ENCODE results near the gene CCDC50.
A peak's percentile ranks its signal among the peaks of the same experiment; 100 is the strongest.

Gene CCDC50

DNA sequence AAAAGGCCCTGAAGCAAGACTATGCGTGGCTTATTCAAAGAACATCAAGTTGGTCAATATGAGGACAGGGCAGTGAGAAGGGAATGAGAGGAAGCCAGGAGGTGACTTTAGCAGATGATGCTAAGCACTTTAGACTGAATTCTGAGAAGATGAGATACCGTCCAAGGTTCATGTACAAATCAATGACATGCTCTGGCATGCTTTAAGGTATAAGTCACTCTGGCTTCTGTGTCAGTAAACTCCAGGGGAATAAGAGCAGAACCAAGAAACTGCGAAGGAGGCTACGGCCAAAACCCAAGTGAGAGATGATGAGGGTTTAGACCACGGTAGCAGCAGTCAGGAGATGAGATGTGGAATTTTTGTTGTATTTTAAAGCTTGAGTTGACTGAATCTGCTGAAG, 8.9 kb upstream of the CCDC50 start:
- H4K8ac ChIP-seq (ENCODE audit: low read depth, low read length), result no peak overlapping the region
- no peak overlapping the region for H2BK5ac ChIP-seq (ENCODE audit: low read length)
- H3K14ac ChIP-seq (ENCODE audit: low read length), result no peak overlapping the region
- WGBS, 2 donors (ENCODE audit: extremely low coverage in 2 of 2, insufficient read length in 2 of 2, insufficient replicate concordance in 1 of 2), result no CpG with 5 or more reads among the region's 5 CpGs
- H2AFZ ChIP-seq (ENCODE audit: low read length), result no peak overlapping the region
- no peak overlapping the region for H3K4me2 ChIP-seq (ENCODE audit: insufficient read depth, low read length, poor library complexity, severe bottlenecking)
- no peak overlapping the region for H3K18ac ChIP-seq (ENCODE audit: low read length)
- no peak overlapping the region for H3K23ac ChIP-seq (ENCODE audit: low read depth, low read length, poor library complexity)
- no peak overlapping the region for H3K9ac ChIP-seq (ENCODE audit: low read depth, low read length, poor library complexity)
- H3K9me3 ChIP-seq (replicated peaks in 1 of 2; ENCODE audit: control insufficient read depth in 2 of 2, insufficient read depth in 1 of 2, low read depth in 1 of 2, low read length in 2 of 2), result no peaks in the 10 kb centered on the region
- H2AK5ac ChIP-seq (ENCODE audit: low read depth, low read length), result no peak overlapping the region
- H3K4me1 ChIP-seq (ENCODE audit: control insufficient read depth in 2 of 2, insufficient read depth in 1 of 2, low read depth in 1 of 2, low read length in 2 of 2), result no peaks in the 10 kb centered on the region
- no peak overlapping the region for H2BK12ac ChIP-seq (ENCODE audit: low read length)
- no peak overlapping the region for H3K4me3 ChIP-seq (ENCODE audit: low read length in 2 of 2)
- no peak overlapping the region for H3K27ac ChIP-seq (replicated peaks; ENCODE audit: low read length)
- H3K79me1 ChIP-seq (ENCODE audit: low read depth, low read length), result peaks cover 1% of the 10 kb centered on the region
- no peak overlapping the region for H3K4ac ChIP-seq (ENCODE audit: low read length)
- no peak for DNase-seq (ENCODE audit: low spot score)
- H4K91ac ChIP-seq (ENCODE audit: low read depth, low read length, poor library complexity), result no peak overlapping the region
- H3K27me3 ChIP-seq (ENCODE audit: control insufficient read depth in 3 of 3, insufficient read depth in 3 of 3, low read depth in 1 of 3, low read length in 3 of 3), result no peaks in the 10 kb centered on the region
- no peak overlapping the region for H2BK15ac ChIP-seq (ENCODE audit: low read length)
- H3K36me3 ChIP-seq (replicated peaks in 1 of 2; ENCODE audit: control insufficient read depth in 2 of 2, insufficient read depth in 2 of 2, low read length in 2 of 2), result no peaks in the 10 kb centered on the region
- H2BK120ac ChIP-seq (ENCODE audit: low read depth, low read length), result no peak overlapping the region

DNA sequence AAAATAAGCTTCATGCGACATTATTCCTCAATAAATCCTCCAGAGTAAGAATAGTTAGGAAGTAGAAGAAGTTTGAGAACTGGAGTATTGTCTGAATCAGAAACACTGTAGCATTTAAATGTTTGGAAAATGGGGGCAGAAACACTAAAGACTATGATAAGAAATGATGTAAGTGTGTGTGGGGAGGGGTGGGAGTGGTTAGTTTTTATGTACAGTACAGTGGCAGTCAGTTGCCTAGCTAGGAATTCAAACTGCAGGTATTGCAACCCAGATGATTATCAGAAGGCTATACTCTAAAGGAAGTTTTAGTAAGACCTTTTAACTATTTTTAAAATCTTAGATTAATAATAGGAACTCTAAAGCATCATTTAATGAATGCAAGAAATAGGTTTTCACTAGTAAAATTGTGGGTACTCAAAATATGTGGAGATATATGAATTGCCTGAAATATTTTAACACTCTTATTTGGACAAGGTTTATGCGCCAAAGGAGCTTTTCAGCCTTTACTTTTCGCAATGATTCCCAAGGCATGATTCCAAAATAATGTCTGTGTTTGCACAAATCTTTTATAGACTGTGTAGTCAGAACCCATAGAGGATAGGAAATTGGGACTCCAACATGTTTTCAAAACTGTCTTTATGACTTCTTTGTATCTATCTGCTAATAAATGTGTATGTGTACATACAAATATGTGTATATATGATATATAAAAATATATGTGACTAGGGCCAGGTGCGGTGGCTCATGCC, 8.0 kb upstream of the CCDC50 start:
- WGBS, 2 donors (ENCODE audit: extremely low coverage in 2 of 2, insufficient read length in 2 of 2, insufficient replicate concordance in 1 of 2), result no CpG with 5 or more reads among the region's 4 CpGs
- DNase-seq (ENCODE audit: low spot score), result no peak
- H3K14ac ChIP-seq (ENCODE audit: low read length), result no peak overlapping the region
- H3K27ac ChIP-seq (replicated peaks; ENCODE audit: low read length), result no peak overlapping the region
- H3K36me3 ChIP-seq (replicated peaks in 1 of 2; ENCODE audit: control insufficient read depth in 2 of 2, insufficient read depth in 2 of 2, low read length in 2 of 2), result no peaks in the 10 kb centered on the region
- H2BK15ac ChIP-seq (ENCODE audit: low read length), result no peak overlapping the region
- no peaks in the 10 kb centered on the region for H3K4me1 ChIP-seq (ENCODE audit: control insufficient read depth in 2 of 2, insufficient read depth in 1 of 2, low read depth in 1 of 2, low read length in 2 of 2)
- H2BK12ac ChIP-seq (ENCODE audit: low read length), result no peak overlapping the region
- no peak overlapping the region for H3K4me3 ChIP-seq (ENCODE audit: low read length in 2 of 2)
- H3K4ac ChIP-seq (ENCODE audit: low read length), result no peak overlapping the region
- no peaks in the 10 kb centered on the region for H3K27me3 ChIP-seq (ENCODE audit: control insufficient read depth in 3 of 3, insufficient read depth in 3 of 3, low read depth in 1 of 3, low read length in 3 of 3)
- H3K23ac ChIP-seq (ENCODE audit: low read depth, low read length, poor library complexity), result no peak overlapping the region
- H3K9ac ChIP-seq (ENCODE audit: low read depth, low read length, poor library complexity), result no peak overlapping the region
- H2AFZ ChIP-seq (ENCODE audit: low read length), result no peak overlapping the region
- H2BK5ac ChIP-seq (ENCODE audit: low read length), result no peak overlapping the region
- no peak overlapping the region for H2AK5ac ChIP-seq (ENCODE audit: low read depth, low read length)
- no peak overlapping the region for H3K18ac ChIP-seq (ENCODE audit: low read length)
- peaks cover 1% of the 10 kb centered on the region for H3K79me1 ChIP-seq (ENCODE audit: low read depth, low read length)
- no peak overlapping the region for H3K4me2 ChIP-seq (ENCODE audit: insufficient read depth, low read length, poor library complexity, severe bottlenecking)
- H3K9me3 ChIP-seq (replicated peaks in 1 of 2; ENCODE audit: control insufficient read depth in 2 of 2, insufficient read depth in 1 of 2, low read depth in 1 of 2, low read length in 2 of 2), result no peaks in the 10 kb centered on the region
- H4K8ac ChIP-seq (ENCODE audit: low read depth, low read length), result no peak overlapping the region
- H4K91ac ChIP-seq (ENCODE audit: low read depth, low read length, poor library complexity), result no peak overlapping the region
- no peak overlapping the region for H2BK120ac ChIP-seq (ENCODE audit: low read depth, low read length)

DNA sequence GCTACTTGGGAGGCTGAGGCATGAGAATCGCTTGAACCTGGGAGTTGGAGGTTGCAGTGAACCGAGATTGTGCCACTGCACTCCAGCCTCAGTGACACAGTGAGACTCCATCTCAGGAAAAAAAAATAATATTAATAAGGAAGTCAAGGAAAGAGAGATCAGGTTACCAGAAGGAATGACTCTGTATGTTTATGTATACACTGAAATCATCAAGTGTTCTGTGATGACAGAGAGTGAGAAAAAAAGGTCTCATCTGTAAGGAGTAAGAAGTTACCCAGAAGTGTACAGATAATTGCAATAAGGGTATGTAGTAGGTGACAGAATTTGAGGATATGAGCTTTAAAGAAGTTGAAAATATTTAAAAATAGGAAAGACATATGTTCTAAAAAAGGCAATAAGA, 4.3 kb upstream of the CCDC50 start:
- Histone ChIP-seq H2AFZ (ENCODE audit: low read length) (no peak overlapping the region), H3K9me3 (replicated peaks in 1 of 2; ENCODE audit: control insufficient read depth in 2 of 2, insufficient read depth in 1 of 2, low read depth in 1 of 2, low read length in 2 of 2) (no peaks in the 10 kb centered on the region), H3K36me3 (replicated peaks in 1 of 2; ENCODE audit: control insufficient read depth in 2 of 2, insufficient read depth in 2 of 2, low read length in 2 of 2) (no peaks in the 10 kb centered on the region), H3K4ac (ENCODE audit: low read length) (no peak overlapping the region), H2BK5ac (ENCODE audit: low read length) (no peak overlapping the region), H3K4me1 (ENCODE audit: control insufficient read depth in 2 of 2, insufficient read depth in 1 of 2, low read depth in 1 of 2, low read length in 2 of 2) (peaks cover 4 to 6% of the 10 kb centered on the region in 2 donors), H3K14ac (ENCODE audit: low read length) (no peak overlapping the region), H3K4me2 (ENCODE audit: insufficient read depth, low read length, poor library complexity, severe bottlenecking) (no peak overlapping the region), H3K79me1 (ENCODE audit: low read depth, low read length) (no peaks in the 10 kb centered on the region), H3K18ac (ENCODE audit: low read length) (no peak overlapping the region), H2BK12ac (ENCODE audit: low read length) (no peak overlapping the region), H4K8ac (ENCODE audit: low read depth, low read length) (no peak overlapping the region), H2BK15ac (ENCODE audit: low read length) (no peak overlapping the region), H2BK120ac (ENCODE audit: low read depth, low read length) (no peak overlapping the region), H3K23ac (ENCODE audit: low read depth, low read length, poor library complexity) (no peak overlapping the region), H3K4me3 (ENCODE audit: low read length in 2 of 2) (no peak overlapping the region), H3K9ac (ENCODE audit: low read depth, low read length, poor library complexity) (no peak overlapping the region), H4K91ac (ENCODE audit: low read depth, low read length, poor library complexity) (no peak overlapping the region), H3K27me3 (ENCODE audit: control insufficient read depth in 3 of 3, insufficient read depth in 3 of 3, low read depth in 1 of 3, low read length in 3 of 3) (no peaks in the 10 kb centered on the region), H2AK5ac (ENCODE audit: low read depth, low read length) (no peak overlapping the region), H3K27ac (replicated peaks; ENCODE audit: low read length) (no peak overlapping the region)
- DNase-seq (ENCODE audit: low spot score), result no peak
- no CpG with 5 or more reads among the region's 2 CpGs for WGBS, 2 donors (ENCODE audit: extremely low coverage in 2 of 2, insufficient read length in 2 of 2, insufficient replicate concordance in 1 of 2)

DNA sequence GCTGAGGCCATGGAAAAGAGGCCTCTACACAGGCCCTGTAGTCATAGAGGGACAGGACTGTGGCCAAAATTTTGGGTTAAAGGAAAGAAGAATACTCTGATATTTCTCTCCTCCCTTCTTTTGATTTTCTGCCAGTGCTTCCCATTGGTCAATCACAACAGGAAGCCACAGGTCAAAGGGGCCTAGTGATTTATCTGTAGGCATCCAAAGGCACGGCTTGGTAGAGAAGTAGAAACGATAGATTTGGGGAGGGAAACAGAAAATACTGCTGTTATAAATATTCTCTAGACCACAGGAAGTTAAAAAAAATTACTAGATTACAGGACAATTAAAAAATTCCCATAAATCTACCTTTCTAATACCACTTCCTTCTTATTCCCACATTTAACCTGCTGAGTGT, 1.7 kb upstream of the CCDC50 start:
- DNase-seq (ENCODE audit: low spot score), result no peak
- Histone ChIP-seq H2AFZ (ENCODE audit: low read length) (peak overlapping the region; percentile 37), H3K27me3 (ENCODE audit: control insufficient read depth in 3 of 3, insufficient read depth in 3 of 3, low read depth in 1 of 3, low read length in 3 of 3) (no peaks in the 10 kb centered on the region), H3K18ac (ENCODE audit: low read length) (no peak overlapping the region), H4K91ac (ENCODE audit: low read depth, low read length, poor library complexity) (no peak overlapping the region), H3K4me3 (ENCODE audit: low read length in 2 of 2) (no peak overlapping the region), H3K4me2 (ENCODE audit: insufficient read depth, low read length, poor library complexity, severe bottlenecking) (no peak overlapping the region), H3K4me1 (ENCODE audit: control insufficient read depth in 2 of 2, insufficient read depth in 1 of 2, low read depth in 1 of 2, low read length in 2 of 2) (peaks cover 10 to 14% of the 10 kb centered on the region in 2 donors), H2BK12ac (ENCODE audit: low read length) (no peak overlapping the region), H3K36me3 (replicated peaks in 1 of 2; ENCODE audit: control insufficient read depth in 2 of 2, insufficient read depth in 2 of 2, low read length in 2 of 2) (no peaks in the 10 kb centered on the region), H3K14ac (ENCODE audit: low read length) (no peak overlapping the region), H2AK5ac (ENCODE audit: low read depth, low read length) (no peak overlapping the region), H3K9me3 (replicated peaks in 1 of 2; ENCODE audit: control insufficient read depth in 2 of 2, insufficient read depth in 1 of 2, low read depth in 1 of 2, low read length in 2 of 2) (no peaks in the 10 kb centered on the region), H2BK120ac (ENCODE audit: low read depth, low read length) (no peak overlapping the region), H3K23ac (ENCODE audit: low read depth, low read length, poor library complexity) (no peak overlapping the region), H2BK5ac (ENCODE audit: low read length) (no peak overlapping the region), H3K9ac (ENCODE audit: low read depth, low read length, poor library complexity) (no peak overlapping the region), H3K4ac (ENCODE audit: low read length) (no peak overlapping the region), H3K27ac (replicated peaks; ENCODE audit: low read length) (no peak overlapping the region), H2BK15ac (ENCODE audit: low read length) (no peak overlapping the region), H3K79me1 (ENCODE audit: low read depth, low read length) (no peaks in the 10 kb centered on the region), H4K8ac (ENCODE audit: low read depth, low read length) (no peak overlapping the region)
- no CpG with 5 or more reads among the region's 2 CpGs for WGBS, 2 donors (ENCODE audit: extremely low coverage in 2 of 2, insufficient read length in 2 of 2, insufficient replicate concordance in 1 of 2)

All from neuronal stem cell (in vitro differentiated cells).